Kidney (tissue), 14 donors: Measurements from ENCODE around the gene ATP6V0D1. TPM values are rescaled to one million over a fixed set of nuclear protein-coding genes. Genes with fewer than 3 reads are reported as not detected.

Experiments
- DNase-seq, 5 donors: peaks; one replicate each; pipeline ENCODE4 v3.0.0-alpha.2; 2013 to 2020
- FAIRE-seq: peaks from 2 replicates; lab custom pipeline; 2012; peaks lifted over from hg19 to GRCh38; lab: Jason Lieb, UNC
- H3K27ac ChIP-seq, 2 donors: one replicate each; pipeline ENCODE4 v1.7.0; 2013; ENCODE audit warnings: low read depth in 2 of 2, low read length in 2 of 2, inconsistent platforms in 1 of 2
- H3K27me3 ChIP-seq: one replicate; pipeline ENCODE4 v1.7.1; 2013; ENCODE audit warnings: low read length, inconsistent platforms; ENCODE audit not compliant: control insufficient read depth, insufficient read depth
- H3K36me3 ChIP-seq, 3 donors: one replicate each; pipeline versions ENCODE4 v1.7.0 to v1.7.1; 2013; ENCODE audit warnings: low read length in 3 of 3, control low read depth in 1 of 3, inconsistent platforms in 1 of 3; ENCODE audit not compliant: insufficient read depth in 3 of 3, control insufficient read depth in 2 of 3
- H3K4me1 ChIP-seq, 3 donors: one replicate each; pipeline versions ENCODE4 v1.7.0 to v1.7.1; 2013; ENCODE audit warnings: low read length in 3 of 3, inconsistent platforms in 1 of 3, low read depth in 1 of 3; ENCODE audit not compliant: control insufficient read depth in 2 of 3, insufficient read depth in 2 of 3
- H3K4me3 ChIP-seq, 3 donors: one replicate each; pipeline versions ENCODE4 v1.7.0 to v1.8.1; 2013; ENCODE audit warnings: low read length in 3 of 3, control low read depth in 1 of 3, inconsistent platforms in 1 of 3
- H3K9ac ChIP-seq, 3 donors: one replicate each; pipeline versions ENCODE4 v1.7.0 to v1.7.1; 2013; ENCODE audit warnings: low read length in 3 of 3, control low read depth in 1 of 3, inconsistent platforms in 1 of 3
- H3K9me3 ChIP-seq, 3 donors: one replicate each; pipeline versions ENCODE4 v1.7.0 to v1.7.1; 2013; ENCODE audit warnings: low read length in 3 of 3, control low read depth in 1 of 3, inconsistent platforms in 1 of 3; ENCODE audit not compliant: control insufficient read depth in 2 of 3, insufficient read depth in 1 of 3
- intact Hi-C: fragments of 100-400 bp; cut with DNase I; formaldehyde crosslinking; loops from one replicate; pipeline ENCODE4 v1.11.1; 2022
- polyA plus RNA-seq: library from polyadenylated mRNA; stranded (reverse); fragments of 350-450 nt; fragmentation: Illumina TruSeq; extraction: RNeasy Lipid Tissue Mini Kit (QIAGEN cat#74804); gene quantifications from one replicate; pipeline ENCODE4 v1.2.3, GENCODE V29; 2014; ENCODE audit warnings: low read depth, low replicate concordance; ENCODE audit not compliant: insufficient read depth
- total RNA-seq: library from RNA; stranded (reverse); fragmentation: NEBNext Ultra II Directional; extraction: Animal tissue kit (Norgen Biotek cat#: 25700); gene quantifications from one replicate; pipeline ENCODE4 v1.2.1, GENCODE V29; 2021
- TF ChIP-seq, protein P1 (sequence below): IDR thresholded peaks from 3 replicates; pipeline ENCODE4 v1.5.1; 2012; ENCODE audit warnings: mild to moderate bottlenecking, moderate library complexity, borderline replicate concordance; ENCODE audit not compliant: insufficient read depth; ENCODE audit errors: extremely low read depth
- donor health status: control.
- donor health status: control.
- donor health status: control.
- donor health status: control.
- donor health status: control.
- donor health status: DM: yes; HTN: yes; CAD: no.
- donor health status: Normal renal cell carcinoma (clear cell type).

The ATP6V0D1 gene
- total and polyA plus RNA-seq, 2 donors from 2014 or later: 100 to 208 TPM

DNA sequence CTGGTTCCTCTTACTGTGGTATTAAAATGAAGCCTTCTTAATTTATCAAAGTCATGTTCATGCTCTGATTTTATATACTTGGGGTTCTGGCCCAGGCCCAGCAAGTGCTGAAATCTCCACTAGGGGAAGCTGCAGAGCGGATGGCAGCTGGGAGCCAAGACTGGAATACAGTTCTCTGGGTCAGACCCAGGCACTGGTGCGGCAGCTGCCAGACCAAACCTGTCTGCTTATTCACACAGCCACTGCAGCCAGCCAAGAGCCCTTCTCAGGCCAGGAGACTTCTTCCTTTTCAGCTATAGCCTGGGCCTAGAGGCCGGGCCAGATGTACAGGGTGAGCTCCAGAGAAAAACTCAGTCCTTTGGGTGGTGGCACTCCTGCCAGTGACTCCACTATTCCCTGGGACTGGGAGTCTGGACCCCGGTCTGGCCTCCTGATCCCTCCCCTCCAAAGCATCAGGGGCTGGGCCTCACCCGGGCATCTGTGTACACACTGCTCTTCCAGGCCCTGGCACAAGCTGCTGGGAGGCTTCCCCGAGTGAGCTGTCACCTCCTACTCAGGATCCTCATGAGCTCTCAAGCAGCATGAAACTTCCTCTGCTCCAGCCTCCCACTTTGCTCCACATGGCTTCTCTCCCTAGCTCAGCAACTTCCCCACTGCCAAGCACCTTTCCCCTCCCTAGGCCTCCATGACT, 24.4 kb downstream of the ATP6V0D1 start:
- Histone ChIP-seq H3K4me3 (no peak overlapping the region), H3K27ac (peak overlapping the region; percentile 49 to 91)
- FAIRE-seq: no peak

DNA sequence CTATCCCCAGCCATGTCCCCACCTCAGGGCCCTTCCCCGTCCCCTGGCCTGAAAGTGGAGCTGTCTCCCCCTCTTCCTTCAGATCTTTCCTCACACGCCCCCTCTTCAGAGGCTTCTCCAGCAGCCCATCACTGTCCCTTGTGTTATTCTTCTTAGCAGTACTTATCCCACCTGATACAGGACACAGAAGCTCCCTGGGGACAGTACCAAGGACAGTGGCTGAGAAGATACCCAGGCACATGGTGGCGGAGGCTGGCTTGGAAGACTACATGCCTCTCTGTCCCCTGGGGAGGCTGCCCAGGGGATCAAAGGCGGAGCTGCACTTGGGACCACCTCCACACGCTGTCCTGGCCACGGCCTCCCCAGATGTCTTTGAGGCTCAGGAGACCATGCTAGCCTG, 26.1 kb downstream of the ATP6V0D1 start:
- TF ChIP-seq, protein P1, sequence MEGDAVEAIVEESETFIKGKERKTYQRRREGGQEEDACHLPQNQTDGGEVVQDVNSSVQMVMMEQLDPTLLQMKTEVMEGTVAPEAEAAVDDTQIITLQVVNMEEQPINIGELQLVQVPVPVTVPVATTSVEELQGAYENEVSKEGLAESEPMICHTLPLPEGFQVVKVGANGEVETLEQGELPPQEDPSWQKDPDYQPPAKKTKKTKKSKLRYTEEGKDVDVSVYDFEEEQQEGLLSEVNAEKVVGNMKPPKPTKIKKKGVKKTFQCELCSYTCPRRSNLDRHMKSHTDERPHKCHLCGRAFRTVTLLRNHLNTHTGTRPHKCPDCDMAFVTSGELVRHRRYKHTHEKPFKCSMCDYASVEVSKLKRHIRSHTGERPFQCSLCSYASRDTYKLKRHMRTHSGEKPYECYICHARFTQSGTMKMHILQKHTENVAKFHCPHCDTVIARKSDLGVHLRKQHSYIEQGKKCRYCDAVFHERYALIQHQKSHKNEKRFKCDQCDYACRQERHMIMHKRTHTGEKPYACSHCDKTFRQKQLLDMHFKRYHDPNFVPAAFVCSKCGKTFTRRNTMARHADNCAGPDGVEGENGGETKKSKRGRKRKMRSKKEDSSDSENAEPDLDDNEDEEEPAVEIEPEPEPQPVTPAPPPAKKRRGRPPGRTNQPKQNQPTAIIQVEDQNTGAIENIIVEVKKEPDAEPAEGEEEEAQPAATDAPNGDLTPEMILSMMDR: no peak

More for the DNA sequence above, 24.4 kb downstream of the ATP6V0D1 start:
- Histone ChIP-seq H3K27me3 (no peaks in the 10 kb centered on the region), H3K36me3 (peaks cover 0 to 15% (median 10%) of the 10 kb centered on the region in 3 donors), H3K9me3 (no peaks in the 10 kb centered on the region), H3K9ac (peak overlapping the region in 1 of 3 donors; percentile 72), H3K4me1 (peaks cover 0 to 62% (median 54%) of the 10 kb centered on the region in 3 donors)
- TF ChIP-seq, protein P1: no peak
- peak in 1 of 5 donors; percentile 68 for DNase-seq
- intact Hi-C loops: no loop called here

DNA sequence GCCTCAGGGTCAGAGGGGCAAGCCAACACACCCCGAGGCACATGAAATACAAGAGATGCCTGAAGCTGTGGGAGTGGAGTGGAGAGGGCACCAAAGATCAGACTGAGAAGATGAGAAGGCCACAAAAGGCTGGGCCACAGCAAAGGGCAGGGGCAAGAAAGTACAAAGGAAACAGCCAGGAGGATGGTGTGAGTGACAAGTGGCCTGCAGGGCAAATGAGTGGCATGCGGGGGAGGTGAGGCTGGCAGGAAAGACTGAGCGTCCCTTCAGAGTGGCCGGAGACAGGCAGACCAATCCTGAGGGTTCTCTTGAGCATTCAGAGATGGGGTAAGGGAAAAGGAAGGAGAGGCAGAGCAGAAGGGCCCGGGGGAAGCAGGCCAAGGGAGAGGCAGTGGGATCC, 26.9 kb downstream of the ATP6V0D1 start:
- TF ChIP-seq, protein P1: no peak
- peaks cover 0 to 56% (median 54%) of the 10 kb centered on the region in 3 donors for H3K4me1 ChIP-seq
- H3K9me3 ChIP-seq: no peaks in the 10 kb centered on the region
- intact Hi-C loops: no loop called here
- H3K9ac ChIP-seq: no peak overlapping the region
- H3K27me3 ChIP-seq: no peaks in the 10 kb centered on the region
- no peak overlapping the region for H3K27ac ChIP-seq
- DNase-seq (no peak), FAIRE-seq (no peak)
- peaks cover 0 to 16% (median 10%) of the 10 kb centered on the region in 3 donors for H3K36me3 ChIP-seq
- no peak overlapping the region for H3K4me3 ChIP-seq

More for the DNA sequence above, 26.1 kb downstream of the ATP6V0D1 start:
- no peak overlapping the region for H3K27ac ChIP-seq
- FAIRE-seq (no peak), DNase-seq (no peak)
- no peaks in the 10 kb centered on the region for H3K9me3 ChIP-seq
- H3K9ac ChIP-seq: no peak overlapping the region
- H3K4me1 ChIP-seq: peaks cover 0 to 56% (median 54%) of the 10 kb centered on the region in 3 donors
- no peak overlapping the region for H3K4me3 ChIP-seq
- intact Hi-C loops: no loop called here
- no peaks in the 10 kb centered on the region for H3K27me3 ChIP-seq
- H3K36me3 ChIP-seq: peaks cover 0 to 16% (median 10%) of the 10 kb centered on the region in 3 donors
